WERI-Rb-1 (cell line): ENCODE data around the gene INSM2.

Experiments
- DNase-seq: peaks from one replicate; pipeline ENCODE4 v3.0.0-alpha.2; 2020
- H3K27ac ChIP-seq: fragments of 250-450 bp; sonication (Bioruptor Pico); 2 replicates; pipeline ENCODE4 v1.5.1; 2020; ENCODE audit warnings: mild to moderate bottlenecking, moderate library complexity
- H3K27me3 ChIP-seq: fragments of 250-450 bp; sonication (Bioruptor Pico); 2 replicates; pipeline ENCODE4 v1.5.1; 2021; ENCODE audit warnings: mild to moderate bottlenecking, low read depth, moderate library complexity; ENCODE audit not compliant: insufficient read depth, severe bottlenecking
- H3K36me3 ChIP-seq: fragments of 250-450 bp; sonication (Bioruptor Pico); 2 replicates; pipeline ENCODE4 v1.5.1; 2020; ENCODE audit warnings: mild to moderate bottlenecking, moderate library complexity
- H3K4me3 ChIP-seq: 2 replicates; pipeline ENCODE4 v1.5.1; 2011; ENCODE audit warnings: low read depth, mild to moderate bottlenecking, control low read depth, low read length
- H3K9me3 ChIP-seq: fragments of 250-450 bp; sonication (Bioruptor Pico); 2 replicates; pipeline ENCODE4 v1.5.1; 2021; ENCODE audit warnings: mild to moderate bottlenecking, moderate library complexity; ENCODE audit not compliant: severe bottlenecking
- TF ChIP-seq, protein P1 (sequence below): IDR thresholded peaks from 2 replicates; pipeline ENCODE4 v1.5.1; 2011; ENCODE audit warnings: low read depth, mild to moderate bottlenecking, control low read depth, inconsistent platforms, low read length

The INSM2 gene

DNA sequence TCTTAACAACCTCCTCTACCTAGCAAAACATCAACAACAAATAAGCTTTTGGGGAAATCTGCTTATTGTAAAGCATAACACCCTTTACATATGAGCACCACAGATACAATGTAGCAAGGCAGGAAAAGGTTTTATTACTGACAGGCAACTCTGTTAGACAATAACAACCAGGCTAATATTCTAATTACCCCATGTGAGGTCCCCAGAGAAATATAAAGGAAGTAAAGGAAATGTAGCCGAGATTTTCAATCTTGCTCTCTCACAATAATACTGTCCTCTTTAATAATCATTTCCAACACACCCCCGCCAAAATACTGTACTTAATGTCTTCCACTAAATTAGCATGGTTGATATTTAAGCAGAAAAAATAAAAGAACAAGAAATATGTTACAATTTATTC is 14.0 kb upstream of the INSM2 start:
- H3K36me3 ChIP-seq = peaks cover 18% of the 10 kb centered on the region
- TF ChIP-seq, protein P1, sequence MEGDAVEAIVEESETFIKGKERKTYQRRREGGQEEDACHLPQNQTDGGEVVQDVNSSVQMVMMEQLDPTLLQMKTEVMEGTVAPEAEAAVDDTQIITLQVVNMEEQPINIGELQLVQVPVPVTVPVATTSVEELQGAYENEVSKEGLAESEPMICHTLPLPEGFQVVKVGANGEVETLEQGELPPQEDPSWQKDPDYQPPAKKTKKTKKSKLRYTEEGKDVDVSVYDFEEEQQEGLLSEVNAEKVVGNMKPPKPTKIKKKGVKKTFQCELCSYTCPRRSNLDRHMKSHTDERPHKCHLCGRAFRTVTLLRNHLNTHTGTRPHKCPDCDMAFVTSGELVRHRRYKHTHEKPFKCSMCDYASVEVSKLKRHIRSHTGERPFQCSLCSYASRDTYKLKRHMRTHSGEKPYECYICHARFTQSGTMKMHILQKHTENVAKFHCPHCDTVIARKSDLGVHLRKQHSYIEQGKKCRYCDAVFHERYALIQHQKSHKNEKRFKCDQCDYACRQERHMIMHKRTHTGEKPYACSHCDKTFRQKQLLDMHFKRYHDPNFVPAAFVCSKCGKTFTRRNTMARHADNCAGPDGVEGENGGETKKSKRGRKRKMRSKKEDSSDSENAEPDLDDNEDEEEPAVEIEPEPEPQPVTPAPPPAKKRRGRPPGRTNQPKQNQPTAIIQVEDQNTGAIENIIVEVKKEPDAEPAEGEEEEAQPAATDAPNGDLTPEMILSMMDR = no peak
- no peak for DNase-seq
- no peaks in the 10 kb centered on the region for H3K9me3 ChIP-seq
- no peak overlapping the region for H3K4me3 ChIP-seq
- H3K27me3 ChIP-seq = no peaks in the 10 kb centered on the region
- H3K27ac ChIP-seq = no peak overlapping the region

DNA sequence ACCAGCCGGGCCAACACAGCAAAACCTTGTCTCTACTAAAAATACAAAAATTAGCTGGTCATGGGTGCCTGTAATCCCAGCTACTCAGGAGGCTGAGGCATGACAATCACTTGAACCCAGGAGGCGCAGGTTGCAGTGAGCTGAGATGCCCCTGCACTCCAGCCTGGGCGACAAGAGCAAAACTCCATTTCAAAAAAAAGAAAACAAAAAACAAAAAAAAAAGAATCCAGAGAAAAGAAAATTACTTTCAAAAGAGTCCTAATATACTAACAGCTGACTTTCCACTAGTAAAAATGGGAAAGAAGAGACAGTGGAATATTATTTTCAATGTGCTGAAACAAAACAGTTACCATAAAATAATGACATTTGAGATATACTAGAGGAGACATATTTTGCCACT is 8.3 kb upstream of the INSM2 start:
- TF ChIP-seq, protein P1 = no peak
- Histone ChIP-seq H3K36me3 (peaks cover 31% of the 10 kb centered on the region), H3K9me3 (peaks cover 2% of the 10 kb centered on the region), H3K4me3 (no peak overlapping the region), H3K27ac (no peak overlapping the region), H3K27me3 (no peaks in the 10 kb centered on the region)
- DNase-seq = no peak

DNA sequence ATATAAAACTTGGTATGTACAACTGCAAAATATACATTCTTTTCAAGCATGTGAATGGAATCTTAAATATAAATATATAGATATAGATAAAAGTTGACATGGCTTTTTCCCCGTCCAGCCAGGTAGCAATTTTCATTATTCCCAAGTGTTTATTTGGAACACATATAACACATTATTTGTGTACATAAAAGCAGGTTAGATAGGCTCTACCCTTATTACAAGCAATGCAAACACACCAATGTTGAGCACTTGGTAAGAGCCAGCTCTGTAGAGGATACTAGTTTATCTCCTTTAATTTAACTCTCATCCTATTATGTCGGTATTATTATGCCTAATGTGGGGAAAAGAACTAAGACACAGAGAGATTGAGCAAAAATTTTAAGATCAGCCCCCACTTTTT is 7.0 kb upstream of the INSM2 start:
- Histone ChIP-seq H3K4me3 (no peak overlapping the region), H3K36me3 (peaks cover 31% of the 10 kb centered on the region), H3K27me3 (no peaks in the 10 kb centered on the region), H3K27ac (no peak overlapping the region), H3K9me3 (peaks cover 2% of the 10 kb centered on the region)
- no peak for DNase-seq
- TF ChIP-seq, protein P1 = no peak

DNA sequence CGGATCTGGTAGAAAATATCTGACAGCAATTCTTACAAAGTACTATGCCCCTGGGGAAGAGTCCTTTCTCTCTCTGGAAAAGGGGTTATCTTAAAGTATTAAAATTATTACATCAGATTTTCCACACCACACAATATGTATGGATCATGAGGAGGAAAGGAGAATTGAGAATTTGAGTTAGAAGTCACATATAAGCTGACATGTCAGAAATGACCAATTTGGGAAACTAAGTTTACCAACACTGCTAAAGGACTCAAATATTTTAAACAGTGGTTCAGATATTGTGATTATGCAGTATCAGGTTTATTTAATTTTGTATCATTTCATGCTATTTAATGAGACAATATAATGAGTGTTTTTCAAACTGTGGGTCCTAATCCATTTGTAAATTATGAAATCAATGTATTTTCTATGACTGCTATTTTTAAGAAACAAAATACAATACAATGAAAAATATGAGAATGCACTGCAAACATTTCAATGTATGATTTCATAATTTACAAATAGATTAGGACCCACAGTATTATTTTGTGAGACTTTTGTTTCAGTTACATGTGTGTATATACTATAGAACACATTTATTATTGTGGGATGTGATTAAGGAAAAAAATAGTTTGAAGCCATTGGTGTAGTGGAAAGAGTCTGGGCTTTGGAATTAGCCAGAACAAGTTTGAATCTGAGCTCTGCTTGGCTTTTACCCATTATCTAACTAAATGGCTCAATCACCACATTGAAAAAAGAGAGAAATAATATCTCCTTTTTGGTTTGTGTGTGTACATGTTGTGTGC is 1.8 kb upstream of the INSM2 start:
- H3K9me3 ChIP-seq = no peaks in the 10 kb centered on the region
- no peaks in the 10 kb centered on the region for H3K27me3 ChIP-seq
- H3K27ac ChIP-seq = peak overlapping the region; percentile 94
- H3K36me3 ChIP-seq = peaks cover 42% of the 10 kb centered on the region
- H3K4me3 ChIP-seq = peak overlapping the region; percentile 92
- TF ChIP-seq, protein P1 = no peak
- no peak for DNase-seq

DNA sequence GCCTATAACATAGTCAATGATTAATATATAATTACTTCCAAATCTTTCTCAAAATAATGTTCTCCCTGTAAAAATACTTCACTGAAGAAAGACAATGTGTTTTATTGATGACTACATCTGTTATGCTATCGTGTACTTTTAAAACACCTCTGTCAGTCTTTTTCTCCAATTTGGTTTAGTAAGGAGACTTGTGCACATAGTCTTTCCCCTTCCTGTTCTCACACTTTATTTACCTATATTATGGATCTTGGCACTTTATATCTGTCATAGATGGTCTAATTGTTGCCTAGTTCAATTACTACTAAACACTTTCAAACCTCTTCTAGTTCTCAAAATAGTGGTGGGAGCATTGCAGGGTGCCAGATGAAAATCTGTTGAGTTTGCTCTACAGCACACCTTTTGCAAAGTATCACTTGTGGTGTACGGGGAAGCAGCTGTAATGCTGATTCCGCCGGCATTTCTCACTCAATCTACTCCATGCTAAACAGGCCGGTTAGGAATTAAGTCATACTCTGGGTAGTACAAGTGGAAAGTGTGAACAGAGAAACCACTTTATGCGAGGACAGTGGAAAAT is 1.1 kb upstream of the INSM2 start:
- no peak for DNase-seq
- TF ChIP-seq, protein P1 = no peak
- H3K27ac ChIP-seq = peak overlapping the region; percentile 94
- no peaks in the 10 kb centered on the region for H3K9me3 ChIP-seq
- H3K27me3 ChIP-seq = no peaks in the 10 kb centered on the region
- peaks cover 50% of the 10 kb centered on the region for H3K36me3 ChIP-seq
- peak overlapping the region; percentile 92 for H3K4me3 ChIP-seq
